Measurements from ENCODE around the gene NUDT21. TPM values are rescaled to one million over a fixed set of nuclear protein-coding genes. Genes with fewer than 3 reads are reported as not detected.

NUDT21 gene
- total and polyA plus RNA-seq, 12 donors = 9.3 to 74.7 (median 62.5) TPM

DNA sequence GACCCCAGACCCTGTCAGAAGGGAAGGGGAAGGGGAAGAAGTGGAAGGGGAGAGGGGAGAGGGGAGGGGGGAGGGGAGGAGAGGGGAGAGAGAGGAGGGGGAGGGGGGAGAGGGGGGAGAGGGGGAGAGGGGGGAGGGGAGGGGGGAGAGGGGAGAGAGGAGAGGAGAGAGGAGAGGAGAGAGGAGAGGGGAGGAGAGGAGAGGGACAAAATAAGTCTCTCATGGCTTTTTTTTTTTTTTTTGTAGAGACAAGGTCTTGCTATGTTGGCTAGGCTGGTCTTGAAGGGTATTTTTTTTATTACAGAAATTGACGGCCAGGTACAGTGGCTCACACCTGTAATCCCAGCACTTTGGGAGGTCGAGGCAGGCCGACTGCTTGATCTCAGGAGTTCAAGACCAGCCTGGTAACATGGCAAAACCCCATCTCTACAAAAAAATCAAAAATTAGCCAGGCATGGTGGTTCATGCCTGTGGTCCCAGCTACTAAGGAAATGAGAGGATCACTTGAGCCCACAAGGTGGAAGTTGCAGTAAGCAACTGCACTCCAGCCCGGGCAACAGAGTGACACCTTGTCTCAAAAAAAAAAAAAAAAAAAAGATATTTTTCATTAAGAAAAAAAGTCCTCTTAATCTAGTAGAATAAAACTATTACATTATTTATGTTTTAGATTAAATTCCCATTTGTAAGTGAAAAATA, 45.0 kb downstream of the NUDT21 start:
- no peaks in the 10 kb centered on the region for H3K27me3 ChIP-seq
- H3K9me3 ChIP-seq = no peaks in the 10 kb centered on the region
- no peak overlapping the region for H3K27ac ChIP-seq
- TF ChIP-seq, protein P1, sequence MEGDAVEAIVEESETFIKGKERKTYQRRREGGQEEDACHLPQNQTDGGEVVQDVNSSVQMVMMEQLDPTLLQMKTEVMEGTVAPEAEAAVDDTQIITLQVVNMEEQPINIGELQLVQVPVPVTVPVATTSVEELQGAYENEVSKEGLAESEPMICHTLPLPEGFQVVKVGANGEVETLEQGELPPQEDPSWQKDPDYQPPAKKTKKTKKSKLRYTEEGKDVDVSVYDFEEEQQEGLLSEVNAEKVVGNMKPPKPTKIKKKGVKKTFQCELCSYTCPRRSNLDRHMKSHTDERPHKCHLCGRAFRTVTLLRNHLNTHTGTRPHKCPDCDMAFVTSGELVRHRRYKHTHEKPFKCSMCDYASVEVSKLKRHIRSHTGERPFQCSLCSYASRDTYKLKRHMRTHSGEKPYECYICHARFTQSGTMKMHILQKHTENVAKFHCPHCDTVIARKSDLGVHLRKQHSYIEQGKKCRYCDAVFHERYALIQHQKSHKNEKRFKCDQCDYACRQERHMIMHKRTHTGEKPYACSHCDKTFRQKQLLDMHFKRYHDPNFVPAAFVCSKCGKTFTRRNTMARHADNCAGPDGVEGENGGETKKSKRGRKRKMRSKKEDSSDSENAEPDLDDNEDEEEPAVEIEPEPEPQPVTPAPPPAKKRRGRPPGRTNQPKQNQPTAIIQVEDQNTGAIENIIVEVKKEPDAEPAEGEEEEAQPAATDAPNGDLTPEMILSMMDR (IDR thresholded peaks at IDR 0.05) = no peak
- ATAC-seq = no peak
- peaks cover 0 to 95% (median 56%) of the 10 kb centered on the region in 9 donors for H3K36me3 ChIP-seq
- no peak overlapping the region for H3K4me3 ChIP-seq
- H3K4me1 ChIP-seq = no peaks in the 10 kb centered on the region
- WGBS, 2 donors = 84% methylated on average over 4 of the region's 4 CpGs
- DNase-seq = no peak
- intact Hi-C loops (cut with DNase I) = no loop called here

DNA sequence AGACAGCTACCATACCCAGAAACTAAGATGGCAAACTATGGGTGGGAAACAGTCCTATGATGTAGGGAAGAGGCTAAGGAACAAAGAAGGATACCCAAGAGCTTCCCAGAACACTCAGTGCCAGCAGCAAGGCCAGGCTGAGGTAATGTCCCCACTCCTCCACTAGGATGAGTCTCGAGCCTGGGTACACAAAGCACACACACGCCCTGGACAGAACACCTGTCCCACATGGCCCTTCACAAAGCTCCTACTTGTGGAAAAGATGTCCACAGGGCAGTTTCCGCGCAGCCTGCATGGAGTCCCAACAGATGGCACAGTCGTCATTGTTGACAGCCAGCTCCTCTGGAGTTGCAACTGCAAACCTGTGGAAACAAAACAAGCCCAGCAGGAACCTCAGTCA, 49.6 kb downstream of the NUDT21 start:
- peaks cover 0 to 10% (median 0%) of the 10 kb centered on the region in 9 donors for H3K4me1 ChIP-seq
- H3K36me3 ChIP-seq = peaks cover 0 to 84% (median 45%) of the 10 kb centered on the region in 9 donors
- ATAC-seq (peak in 1 of 8 donors; percentile 14), DNase-seq (no peak)
- H3K27me3 ChIP-seq = no peaks in the 10 kb centered on the region
- TF ChIP-seq, protein P1 (IDR thresholded peaks at IDR 0.05) = no peak
- H3K4me3 ChIP-seq = no peak overlapping the region
- WGBS, 2 donors = 90 to 92% methylated on average over 5 of the region's 5 CpGs
- intact Hi-C loops (cut with DNase I) = no loop called here
- H3K27ac ChIP-seq = no peak overlapping the region
- no peaks in the 10 kb centered on the region for H3K9me3 ChIP-seq

DNA sequence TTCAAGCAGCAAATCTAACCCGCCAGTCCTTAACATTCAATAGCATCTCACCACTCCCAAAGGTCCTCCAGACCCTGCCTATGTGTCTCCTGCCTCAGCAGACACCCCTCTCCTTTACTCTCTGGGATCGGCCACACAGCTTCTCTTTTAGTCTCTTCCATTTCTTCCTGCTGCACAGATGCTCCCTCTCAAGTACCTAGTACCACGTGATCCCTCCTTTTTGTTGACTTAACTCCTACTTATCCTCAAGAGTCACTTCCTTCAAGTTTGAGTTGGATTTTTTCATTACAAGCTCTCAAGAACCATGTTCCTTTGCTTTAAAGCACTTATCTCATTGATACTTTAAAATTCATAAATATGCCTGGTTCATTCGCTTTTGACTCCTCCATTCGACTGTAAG, 50.7 kb downstream of the NUDT21 start:
- TF ChIP-seq, protein P1 (IDR thresholded peaks at IDR 0.05) = no peak
- Histone ChIP-seq H3K36me3 (peaks cover 0 to 79% (median 45%) of the 10 kb centered on the region in 9 donors), H3K27ac (no peak overlapping the region)

DNA sequence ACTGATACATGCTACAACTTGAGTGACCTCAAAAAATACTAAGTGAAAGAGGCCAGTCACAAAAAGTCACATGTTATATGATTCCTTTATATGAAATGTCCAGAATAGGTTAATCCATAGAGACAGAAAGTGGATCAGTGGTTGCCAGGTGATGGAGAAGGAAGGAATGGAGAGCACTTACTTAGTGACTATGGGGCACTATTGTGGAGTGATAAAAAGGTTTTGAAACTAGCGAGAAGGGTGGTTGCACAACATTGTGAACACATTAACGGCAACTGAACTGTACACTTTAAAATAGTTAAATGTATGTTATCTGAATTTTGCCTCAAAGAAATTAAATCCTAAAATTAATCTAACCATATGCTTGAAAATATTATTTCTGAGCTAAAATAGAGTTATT, 51.6 kb downstream of the NUDT21 start:
- TF ChIP-seq, protein P1 (IDR thresholded peaks at IDR 0.05) = no peak
- Histone ChIP-seq H3K27ac (no peak overlapping the region), H3K27me3 (no peaks in the 10 kb centered on the region), H3K4me3 (no peak overlapping the region), H3K9me3 (peaks cover 0 to 5% (median 0%) of the 10 kb centered on the region in 11 donors), H3K36me3 (peaks cover 0 to 73% (median 41%) of the 10 kb centered on the region in 9 donors), H3K4me1 (peaks cover 0 to 10% (median 0%) of the 10 kb centered on the region in 9 donors)
- DNase-seq (no peak), ATAC-seq (no peak)
- intact Hi-C loops (cut with DNase I) = no loop called here
- WGBS, 2 donors = 93% methylated on average over 2 of the region's 2 CpGs

More for the DNA sequence above, 50.7 kb downstream of the NUDT21 start:
- WGBS, 2 donors = 83 to 84% methylated on average over 5 of the region's 5 CpGs
- DNase-seq (no peak), ATAC-seq (no peak)
- Histone ChIP-seq H3K4me1 (peaks cover 0 to 10% (median 0%) of the 10 kb centered on the region in 9 donors), H3K9me3 (peaks cover 0 to 5% (median 0%) of the 10 kb centered on the region in 11 donors), H3K4me3 (no peak overlapping the region), H3K27me3 (no peaks in the 10 kb centered on the region)
- intact Hi-C loops (cut with DNase I) = no loop called here

Data from heart right ventricle (tissue), 16 donors.